HepG2 (cell line): ENCODE data around the gene POLE. TPM values are rescaled to one million over a fixed set of nuclear protein-coding genes. Genes with fewer than 3 reads are reported as not detected.

Experiments
- ATAC-seq: fragments of 200-7000 bp; cut with Tn5 transposase; 3 replicates; pipeline ENCODE4 v1.9.1; 2020; ENCODE audit warnings: mild to moderate bottlenecking, moderate library complexity
- BruUV-seq: library from RNA; stranded (reverse); fragments of 400-500 nt; replicated peaks from 2 replicates; lab custom pipeline; 2021; lab: Mats Ljungman, UMichigan
- CTCF ChIA-PET: fragments of 300-600 bp; formaldehyde crosslinking; extraction: SDS; loops from one replicate; lab custom pipeline; 2021; ENCODE audit warnings: low total read pairs, inconsistent platforms, low intra/inter-chr PET ratio; lab: Yijun Ruan, JAX
- POLR2A ChIA-PET: fragments of 350-600 bp; sonication (Branson Sonifier 250); formaldehyde crosslinking; loops from one replicate; lab custom pipeline; 2020; ENCODE audit warnings: antibody characterized with exemption, inconsistent platforms; lab: Yijun Ruan, JAX
- DNase-seq: peaks from one replicate; pipeline ENCODE4 v3.0.0-alpha.2; 2015; ENCODE audit warnings: low spot score
- FAIRE-seq: peaks from 3 replicates; lab custom pipeline; 2011; peaks lifted over from hg19 to GRCh38; lab: Jason Lieb, UNC
- H2AFZ ChIP-seq: one replicate; pipeline ENCODE4 v1.6.1; 2011; ENCODE audit warnings: low read length, inconsistent platforms
- H3K27ac ChIP-seq: fragments of 300-600 bp; 3 replicates; pipeline ENCODE4 v1.8.0; 2011; ENCODE audit warnings: mixed run types, mild to moderate bottlenecking, mixed read lengths, low read length, inconsistent platforms; ENCODE audit not compliant: insufficient read depth; ENCODE audit errors: extremely low read length
- H3K27me3 ChIP-seq, 2 experiments: fragments of 200-600 bp in 1 of 2; 2 replicates in 1 of 2; 3 replicates in 1 of 2; pipeline versions ENCODE4 v1.6.0 to v1.8.0; 2011; ENCODE audit warnings: low read length in 2 of 2, mild to moderate bottlenecking in 2 of 2, moderate library complexity in 2 of 2, inconsistent platforms in 1 of 2; ENCODE audit not compliant: insufficient read depth in 2 of 2, control insufficient read depth in 1 of 2
- H3K36me3 ChIP-seq, 2 experiments: fragments of 200-600 bp in 1 of 2; replicated peaks in 1 of 2; 2 replicates in 1 of 2; 3 replicates in 1 of 2; pipeline versions ENCODE4 v1.5.1 to v1.8.0; 2011; ENCODE audit warnings: low read length in 2 of 2, inconsistent platforms in 1 of 2; ENCODE audit not compliant: insufficient read depth in 2 of 2, control insufficient read depth in 1 of 2
- H3K4me1 ChIP-seq: 2 replicates; pipeline ENCODE4 v1.5.1; 2012; ENCODE audit warnings: low read length, inconsistent platforms; ENCODE audit not compliant: insufficient read depth
- H3K4me2 ChIP-seq: 2 replicates; pipeline ENCODE4 v1.6.0; 2011; ENCODE audit warnings: low read depth, low read length, inconsistent platforms
- H3K4me3 ChIP-seq, 3 experiments: fragments of 200-600 bp in 1 of 3; sonication (generic), shearing (Covaris generic) in 1 of 3; replicated peaks in 1 of 3; 2 replicates each; pipeline ENCODE4 v1.5.1; 2011 to 2016; ENCODE audit warnings: low read length in 3 of 3, inconsistent platforms in 2 of 3, low read depth in 2 of 3, mild to moderate bottlenecking in 2 of 3, control low read depth in 1 of 3, mixed read lengths in 1 of 3; ENCODE audit not compliant: insufficient read depth in 1 of 3
- H3K79me2 ChIP-seq: one replicate; pipeline ENCODE4 v1.6.1; 2011; ENCODE audit warnings: low read length, inconsistent platforms; ENCODE audit not compliant: insufficient read depth
- H3K9ac ChIP-seq: 2 replicates; pipeline ENCODE4 v1.6.0; 2011; ENCODE audit warnings: mild to moderate bottlenecking, low read depth, low read length, inconsistent platforms; ENCODE audit not compliant: insufficient read depth
- H3K9me3 ChIP-seq: 2 replicates; pipeline ENCODE4 v1.5.1; 2012; ENCODE audit warnings: mild to moderate bottlenecking, low read length
- H4K20me1 ChIP-seq: 2 replicates; pipeline ENCODE4 v1.6.0; 2011; ENCODE audit warnings: inconsistent platforms, mild to moderate bottlenecking, low read length, moderate library complexity; ENCODE audit not compliant: insufficient read depth
- BRD4 ChIP-seq: sonication (generic); formaldehyde crosslinking; IDR thresholded peaks from 2 replicates; pipeline ENCODE4 v1.4.0; 2020; ENCODE audit warnings: missing genetic modification reagents
- ELF3 ChIP-seq: IDR thresholded peaks from 2 replicates; pipeline ENCODE4 v1.6.1; 2016; ENCODE audit warnings: missing genetic modification reagents, missing compliant biosample characterization
- GATAD2A ChIP-seq: IDR thresholded peaks from 2 replicates; pipeline ENCODE4 v1.6.1; 2016
- KLF15 ChIP-seq: sonication (generic); formaldehyde crosslinking; IDR thresholded peaks from 2 replicates; pipeline ENCODE4 v1.8.1; 2023; ENCODE audit warnings: borderline replicate concordance, mild to moderate bottlenecking, inconsistent platforms, missing genetic modification reagents, mixed read lengths
- LCORL ChIP-seq, 2 experiments: fragments of 450-650 bp in 1 of 2; sonication (generic) in 1 of 2; formaldehyde crosslinking in 1 of 2; IDR thresholded peaks; 2 replicates each; pipeline versions ENCODE4 v1.5.0 to v1.6.1; 2017 to 2020; ENCODE audit warnings: antibody characterized with exemption in 1 of 2, missing genetic modification reagents in 1 of 2
- SOX6 ChIP-seq, 2 experiments: fragments of 450-650 bp in 1 of 2; sonication (generic) in 1 of 2; formaldehyde crosslinking in 1 of 2; IDR thresholded peaks; 2 replicates each; pipeline versions ENCODE4 v1.4.0 to v1.6.1; 2017 to 2020; ENCODE audit warnings: antibody characterized with exemption in 1 of 2, mild to moderate bottlenecking in 1 of 2, missing genetic modification reagents in 1 of 2
- TCF7 ChIP-seq: sonication (generic); IDR thresholded peaks from 2 replicates; pipeline ENCODE4 v1.6.1; 2016; ENCODE audit warnings: antibody characterized with exemption, low read depth
- WIZ ChIP-seq: sonication (generic); formaldehyde crosslinking; IDR thresholded peaks from 2 replicates; pipeline ENCODE4 v1.5.1; 2020; ENCODE audit warnings: mild to moderate bottlenecking, missing genetic modification reagents
- ZNF256 ChIP-seq: sonication (generic); formaldehyde crosslinking; conservative IDR thresholded peaks from 2 replicates; pipeline ENCODE4 v1.4.0; 2020; ENCODE audit warnings: missing genetic modification reagents
- ZNF580 ChIP-seq: IDR thresholded peaks from 2 replicates; pipeline ENCODE4 v1.6.1; 2016; ENCODE audit warnings: low read depth, borderline replicate concordance
- ZNF841 ChIP-seq: sonication (generic); formaldehyde crosslinking; IDR thresholded peaks from 2 replicates; pipeline ENCODE4 v1.8.1; 2023; ENCODE audit warnings: missing genetic modification reagents, borderline replicate concordance
- ZSCAN22 ChIP-seq: sonication (generic); formaldehyde crosslinking; IDR thresholded peaks from 2 replicates; pipeline ENCODE4 v1.4.0; 2020; ENCODE audit warnings: mild to moderate bottlenecking, missing genetic modification reagents
- WGBS: methylation state at CpG from one replicate; pipeline ENCODE4 v1.1.6; 2017; ENCODE audit warnings: low lambda C conversion rate; 5-methylcytosine and 5-hydroxymethylcytosine counted together
- in situ Hi-C: cut with HindIII; loops from 2 replicates; pipeline ENCODE4 v1.10.0; 2017; ENCODE audit warnings: low pct_unique_long_range_greater_than_20kb; ENCODE audit not compliant: extremely low pct_ligation_motif_present
- intact Hi-C: fragments of 100-400 bp; cut with micrococcal nuclease; formaldehyde crosslinking; loops from one replicate; pipeline ENCODE4 v1.10.0; 2022; ENCODE audit not compliant: unreplicated experiment
- polyA plus RNA-seq, 8 experiments: library from polyadenylated mRNA; depleted of rRNA in 3 of 8; stranded (reverse) in 7 of 8; unstranded in 1 of 8; fragments of >200 nt; fragmentation: Illumina TruSeq in 4 of 8; extraction: Trizol in 4 of 8; gene quantifications; 2 replicates each; pipeline versions ENCODE4 v1.2.1 to v1.2.3, GENCODE V29; 2011 to 2016; ENCODE audit warnings: low read depth in 4 of 8, missing spikeins in 1 of 8, mixed read lengths in 1 of 8; ENCODE audit not compliant: insufficient read depth in 1 of 8
- total RNA-seq, 5 experiments: library from RNA; depleted of rRNA; stranded (reverse); fragments of >200 nt; fragmentation: Illumina TruSeq; extraction: Trizol; gene quantifications; 2 replicates each; pipeline ENCODE4 v1.2.3, GENCODE V29; 2016; ENCODE audit warnings: low read depth in 1 of 5

POLE gene
- total and polyA plus RNA-seq, 2 of the 13 experiments (the other 11 are each of a cell fraction or from before 2014, with no cell fraction given): 25.3 to 52.2 TPM

DNA sequence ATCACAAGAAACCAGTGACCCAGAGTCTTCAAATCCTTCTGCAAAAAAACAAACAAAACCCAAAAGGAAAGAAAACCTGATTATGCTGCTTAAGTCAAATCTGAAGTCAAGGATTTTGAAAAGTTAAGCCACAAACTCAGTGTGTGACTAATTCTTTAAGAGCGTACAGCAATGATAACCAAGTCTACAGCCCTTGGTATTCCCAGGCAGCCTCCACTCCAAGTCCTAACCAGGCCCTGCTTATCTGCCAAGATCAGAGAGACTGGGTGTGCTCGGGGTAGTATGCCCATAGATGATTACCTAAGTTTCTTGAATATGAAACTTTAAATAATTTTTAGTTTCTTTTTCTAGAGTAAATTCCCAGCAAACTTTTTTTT, 36.6 kb upstream of the POLE start:
- H3K9me3 ChIP-seq: no peaks in the 10 kb centered on the region
- FAIRE-seq (no peak), ATAC-seq (no peak), DNase-seq (no peak)
- intact Hi-C loops: no loop called here
- no peak for TF ChIP-seq KLF15 (CRISPR knock-in tag)
- TF ChIP-seq SOX6 (IDR thresholded peaks at IDR 0.05): no peak
- no peak for TF ChIP-seq SOX6 (CRISPR knock-in tag; IDR thresholded peaks at IDR 0.05)
- no peak for TF ChIP-seq GATAD2A (CRISPR knock-in tag)
- no peak for TF ChIP-seq ZSCAN22
- no peak for TF ChIP-seq WIZ (CRISPR knock-in tag)
- TF ChIP-seq ZNF580 (CRISPR knock-in tag): no peak
- no peak for TF ChIP-seq BRD4 (CRISPR knock-in tag)
- no peak for TF ChIP-seq ELF3 (CRISPR knock-in tag)
- TF ChIP-seq ZNF841: no peak
- no peak for TF ChIP-seq TCF7
- TF ChIP-seq ZNF256 (CRISPR knock-in tag): no peak
- TF ChIP-seq LCORL (IDR thresholded peaks at IDR 0.05): no peak
- TF ChIP-seq LCORL (CRISPR knock-in tag; IDR thresholded peaks at IDR 0.05): no peak
- WGBS: 97% methylated on average over 2 of the region's 2 CpGs
- H3K4me2 ChIP-seq: no peak overlapping the region
- CTCF ChIA-PET: no interaction called here
- no peak overlapping the region for H3K9ac ChIP-seq
- H3K4me1 ChIP-seq: no peaks in the 10 kb centered on the region
- H3K27ac ChIP-seq: no peak overlapping the region
- no peak overlapping the region for H3K4me3 ChIP-seq
- no TSS peak for BruUV-seq
- H2AFZ ChIP-seq: no peak overlapping the region
- POLR2A ChIA-PET: no interaction called here
- no peaks in the 10 kb centered on the region for H3K27me3 ChIP-seq
- H3K79me2 ChIP-seq: no peaks in the 10 kb centered on the region
- H3K36me3 ChIP-seq: peaks cover 29 to 78% of the 10 kb centered on the region in 2 experiments
- no peaks in the 10 kb centered on the region for H4K20me1 ChIP-seq
- in situ Hi-C loops: no loop called here
